Endothelial cell of umbilical vein (primary cell): ENCODE results near the gene ERICH6B.

Source experiments
- EZH2 ChIP-seq: IDR thresholded peaks from 2 replicates; pipeline ENCODE4 v1.6.1; 2012; ENCODE audit warnings: borderline replicate concordance, low read depth, mild to moderate bottlenecking, moderate library complexity, low read length, inconsistent platforms; ENCODE audit not compliant: severe bottlenecking
- GATA2 ChIP-seq: IDR thresholded peaks from 2 replicates; pipeline ENCODE4 v1.7.0; 2011; ENCODE audit warnings: low read depth, mild to moderate bottlenecking, moderate library complexity, mixed read lengths, low read length; ENCODE audit not compliant: insufficient read length, insufficient read depth
- JUN ChIP-seq: IDR thresholded peaks from 2 replicates; pipeline ENCODE4 v1.6.1; 2011; ENCODE audit warnings: borderline replicate concordance, low read depth; ENCODE audit not compliant: insufficient read length, insufficient read depth
- POLR2A ChIP-seq: IDR thresholded peaks from 2 replicates; pipeline ENCODE4 v1.6.1; 2012; ENCODE audit warnings: low read depth, mild to moderate bottlenecking, control low read depth, low read length
- TF ChIP-seq, protein P1 (sequence below): IDR thresholded peaks from 2 replicates; pipeline ENCODE4 v1.6.1; 2011; ENCODE audit not compliant: insufficient read depth, insufficient read length
- TF ChIP-seq, protein P2 (sequence below), 2 donors: IDR thresholded peaks; 1 replicate in 1 of 2; 2 replicates in 1 of 2; pipeline ENCODE4 v1.5.1; 2011; ENCODE audit warnings: low read length in 2 of 2, mild to moderate bottlenecking in 2 of 2, moderate library complexity in 2 of 2, control low read depth in 1 of 2, inconsistent platforms in 1 of 2, low read depth in 1 of 2; ENCODE audit not compliant: insufficient read depth in 1 of 2; ENCODE audit errors: extremely low read depth in 1 of 2

DNA sequence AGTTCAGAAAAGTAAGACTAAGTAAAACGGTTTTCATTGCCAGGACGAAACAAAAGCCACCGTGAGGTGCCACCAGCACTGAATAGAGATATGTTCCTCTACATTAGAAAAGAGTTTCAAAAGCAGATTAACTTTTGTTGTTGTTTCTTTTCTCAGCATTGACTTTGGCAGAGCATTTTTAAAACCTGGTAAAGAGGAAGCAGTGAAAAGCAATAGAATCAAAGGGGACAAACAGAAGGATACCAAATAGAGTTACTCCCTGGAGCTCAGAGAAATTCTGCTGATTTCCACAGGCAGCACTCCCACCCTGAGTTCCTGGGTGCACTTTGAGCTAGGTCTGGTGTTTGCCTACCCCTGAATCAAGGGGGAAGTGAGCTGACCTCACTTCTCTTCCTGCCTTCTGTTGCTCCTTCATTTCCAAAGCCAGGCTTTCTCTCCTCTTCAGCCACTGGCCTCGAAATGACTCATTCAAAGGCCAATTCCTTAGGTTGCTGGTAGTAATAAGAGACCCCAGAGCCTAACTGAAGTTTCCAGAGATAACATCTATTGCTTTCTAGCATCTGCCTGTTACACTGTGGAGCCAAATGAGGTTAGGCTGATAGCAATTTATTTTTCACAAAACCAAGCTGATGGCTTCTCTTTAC lies 11.3 kb upstream of the ERICH6B start:
- TF ChIP-seq, protein P1, sequence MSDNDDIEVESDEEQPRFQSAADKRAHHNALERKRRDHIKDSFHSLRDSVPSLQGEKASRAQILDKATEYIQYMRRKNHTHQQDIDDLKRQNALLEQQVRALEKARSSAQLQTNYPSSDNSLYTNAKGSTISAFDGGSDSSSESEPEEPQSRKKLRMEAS, result no peak
- no peak for TF ChIP-seq JUN
- TF ChIP-seq POLR2A, result no peak
- TF ChIP-seq, protein P2, sequence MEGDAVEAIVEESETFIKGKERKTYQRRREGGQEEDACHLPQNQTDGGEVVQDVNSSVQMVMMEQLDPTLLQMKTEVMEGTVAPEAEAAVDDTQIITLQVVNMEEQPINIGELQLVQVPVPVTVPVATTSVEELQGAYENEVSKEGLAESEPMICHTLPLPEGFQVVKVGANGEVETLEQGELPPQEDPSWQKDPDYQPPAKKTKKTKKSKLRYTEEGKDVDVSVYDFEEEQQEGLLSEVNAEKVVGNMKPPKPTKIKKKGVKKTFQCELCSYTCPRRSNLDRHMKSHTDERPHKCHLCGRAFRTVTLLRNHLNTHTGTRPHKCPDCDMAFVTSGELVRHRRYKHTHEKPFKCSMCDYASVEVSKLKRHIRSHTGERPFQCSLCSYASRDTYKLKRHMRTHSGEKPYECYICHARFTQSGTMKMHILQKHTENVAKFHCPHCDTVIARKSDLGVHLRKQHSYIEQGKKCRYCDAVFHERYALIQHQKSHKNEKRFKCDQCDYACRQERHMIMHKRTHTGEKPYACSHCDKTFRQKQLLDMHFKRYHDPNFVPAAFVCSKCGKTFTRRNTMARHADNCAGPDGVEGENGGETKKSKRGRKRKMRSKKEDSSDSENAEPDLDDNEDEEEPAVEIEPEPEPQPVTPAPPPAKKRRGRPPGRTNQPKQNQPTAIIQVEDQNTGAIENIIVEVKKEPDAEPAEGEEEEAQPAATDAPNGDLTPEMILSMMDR (IDR thresholded peaks at IDR 0.05; ENCODE audit: extremely low read depth in 1 of 2, insufficient read depth in 1 of 2, low read depth in 1 of 2, low read length in 2 of 2), result no peak
- TF ChIP-seq GATA2, result peak; percentile 74
- no peak for TF ChIP-seq EZH2
